ENCODE data around the gene CCDC134.

GRCh38 chr22:41808400-41808799, 7.9 kb downstream of the CCDC134 start:
- TF ChIP-seq, protein P1, sequence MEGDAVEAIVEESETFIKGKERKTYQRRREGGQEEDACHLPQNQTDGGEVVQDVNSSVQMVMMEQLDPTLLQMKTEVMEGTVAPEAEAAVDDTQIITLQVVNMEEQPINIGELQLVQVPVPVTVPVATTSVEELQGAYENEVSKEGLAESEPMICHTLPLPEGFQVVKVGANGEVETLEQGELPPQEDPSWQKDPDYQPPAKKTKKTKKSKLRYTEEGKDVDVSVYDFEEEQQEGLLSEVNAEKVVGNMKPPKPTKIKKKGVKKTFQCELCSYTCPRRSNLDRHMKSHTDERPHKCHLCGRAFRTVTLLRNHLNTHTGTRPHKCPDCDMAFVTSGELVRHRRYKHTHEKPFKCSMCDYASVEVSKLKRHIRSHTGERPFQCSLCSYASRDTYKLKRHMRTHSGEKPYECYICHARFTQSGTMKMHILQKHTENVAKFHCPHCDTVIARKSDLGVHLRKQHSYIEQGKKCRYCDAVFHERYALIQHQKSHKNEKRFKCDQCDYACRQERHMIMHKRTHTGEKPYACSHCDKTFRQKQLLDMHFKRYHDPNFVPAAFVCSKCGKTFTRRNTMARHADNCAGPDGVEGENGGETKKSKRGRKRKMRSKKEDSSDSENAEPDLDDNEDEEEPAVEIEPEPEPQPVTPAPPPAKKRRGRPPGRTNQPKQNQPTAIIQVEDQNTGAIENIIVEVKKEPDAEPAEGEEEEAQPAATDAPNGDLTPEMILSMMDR (IDR thresholded peaks at IDR 0.05; ENCODE audit: poor library complexity) = no peak
- TF ChIP-seq EZH2 (IDR thresholded peaks at IDR 0.05; ENCODE audit: borderline replicate concordance) = no peak
- TF ChIP-seq EZH2phosphoT487 (IDR thresholded peaks at IDR 0.05; ENCODE audit: low read depth, severe bottlenecking, unreplicated experiment) = no peak

Data from hepatocyte (in vitro differentiated cells).